Measurements from ENCODE around the gene APCDD1.

DNA sequence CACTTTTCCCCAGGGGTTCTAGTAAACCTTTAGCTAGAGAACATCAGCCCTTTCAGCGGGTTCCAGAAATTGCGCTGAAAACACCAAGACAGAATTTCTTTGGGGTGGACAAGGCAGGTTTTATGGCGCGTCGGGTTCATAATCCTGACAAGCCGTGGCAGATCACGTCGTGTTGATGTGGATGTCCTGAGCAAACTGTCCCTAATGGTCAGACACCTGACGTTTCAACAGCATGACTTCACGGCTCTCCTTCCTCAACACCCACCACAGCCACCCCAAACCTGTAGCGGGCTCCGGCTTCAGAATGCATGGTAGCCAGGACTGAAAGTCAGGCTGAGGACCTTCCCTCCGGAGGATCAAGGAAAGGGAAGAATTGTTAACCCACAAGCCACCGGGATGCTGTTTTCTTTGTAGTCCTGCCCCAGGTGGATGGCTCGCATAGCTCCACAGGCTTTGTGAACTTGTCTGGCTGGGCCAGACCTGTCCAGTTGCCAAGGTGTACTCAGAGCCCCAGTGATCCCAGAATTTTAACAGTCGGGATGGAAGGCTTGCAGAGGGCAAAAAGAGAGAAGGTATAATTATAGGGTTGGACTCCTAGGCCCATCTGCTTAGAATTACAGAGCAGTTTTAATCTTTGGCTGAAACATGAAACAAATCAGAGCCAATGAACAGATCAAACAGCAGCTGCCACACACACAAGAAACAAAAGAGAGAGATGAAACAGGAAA lies 1.5 kb downstream of the APCDD1 start:
- TF ChIP-seq, protein P1, sequence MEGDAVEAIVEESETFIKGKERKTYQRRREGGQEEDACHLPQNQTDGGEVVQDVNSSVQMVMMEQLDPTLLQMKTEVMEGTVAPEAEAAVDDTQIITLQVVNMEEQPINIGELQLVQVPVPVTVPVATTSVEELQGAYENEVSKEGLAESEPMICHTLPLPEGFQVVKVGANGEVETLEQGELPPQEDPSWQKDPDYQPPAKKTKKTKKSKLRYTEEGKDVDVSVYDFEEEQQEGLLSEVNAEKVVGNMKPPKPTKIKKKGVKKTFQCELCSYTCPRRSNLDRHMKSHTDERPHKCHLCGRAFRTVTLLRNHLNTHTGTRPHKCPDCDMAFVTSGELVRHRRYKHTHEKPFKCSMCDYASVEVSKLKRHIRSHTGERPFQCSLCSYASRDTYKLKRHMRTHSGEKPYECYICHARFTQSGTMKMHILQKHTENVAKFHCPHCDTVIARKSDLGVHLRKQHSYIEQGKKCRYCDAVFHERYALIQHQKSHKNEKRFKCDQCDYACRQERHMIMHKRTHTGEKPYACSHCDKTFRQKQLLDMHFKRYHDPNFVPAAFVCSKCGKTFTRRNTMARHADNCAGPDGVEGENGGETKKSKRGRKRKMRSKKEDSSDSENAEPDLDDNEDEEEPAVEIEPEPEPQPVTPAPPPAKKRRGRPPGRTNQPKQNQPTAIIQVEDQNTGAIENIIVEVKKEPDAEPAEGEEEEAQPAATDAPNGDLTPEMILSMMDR (IDR thresholded peaks at IDR 0.05): no peak
- TF ChIP-seq EZH2 (IDR thresholded peaks at IDR 0.05) (no peak), EZH2phosphoT487 (IDR thresholded peaks at IDR 0.05) (no peak)

All from neural progenitor cell (in vitro differentiated cells).